GM12873 (cell line): ENCODE data around the gene PREX1.

ENCODE experiments used
- TF ChIP-seq, protein P1 (sequence below): IDR thresholded peaks from 2 replicates; pipeline ENCODE4 v1.5.1; 2012; ENCODE audit warnings: low read depth, mild to moderate bottlenecking, moderate library complexity, low read length, control low read depth; ENCODE audit not compliant: insufficient read depth; ENCODE audit errors: missing control alignments

Gene PREX1

DNA sequence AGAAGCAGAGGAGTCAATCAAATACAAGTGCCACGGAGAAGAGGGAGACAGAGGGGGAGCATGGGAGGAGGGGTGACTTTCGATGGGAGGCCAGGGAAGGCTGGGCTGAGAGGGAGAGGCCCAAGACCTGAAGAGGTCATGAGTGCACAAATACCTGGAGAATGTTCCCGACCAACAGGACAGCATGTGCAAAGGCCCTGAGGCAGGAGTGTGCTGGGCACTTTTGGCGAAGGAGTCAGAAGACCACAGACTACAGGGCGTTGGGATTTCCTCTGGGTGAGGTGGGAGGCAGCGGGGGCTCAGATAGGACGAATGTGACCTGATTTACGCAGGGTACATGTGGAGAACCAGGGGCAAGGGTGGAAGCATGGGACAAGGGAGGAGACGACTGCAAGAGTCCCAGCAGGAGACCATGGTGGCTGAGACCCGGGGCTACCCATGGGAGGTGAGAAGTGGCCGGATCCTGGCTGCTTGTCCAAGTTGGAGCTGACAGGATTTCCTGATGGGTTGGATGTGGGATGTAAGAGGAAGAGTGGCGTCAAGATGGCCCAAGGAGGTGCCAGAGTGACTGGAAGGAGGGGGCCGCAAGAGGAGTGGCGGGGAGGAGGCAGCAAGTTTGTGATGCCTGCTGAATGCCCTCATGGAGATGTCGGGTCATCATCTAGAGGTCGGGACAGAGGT lies 23.4 kb downstream of the PREX1 start:
- TF ChIP-seq, protein P1, sequence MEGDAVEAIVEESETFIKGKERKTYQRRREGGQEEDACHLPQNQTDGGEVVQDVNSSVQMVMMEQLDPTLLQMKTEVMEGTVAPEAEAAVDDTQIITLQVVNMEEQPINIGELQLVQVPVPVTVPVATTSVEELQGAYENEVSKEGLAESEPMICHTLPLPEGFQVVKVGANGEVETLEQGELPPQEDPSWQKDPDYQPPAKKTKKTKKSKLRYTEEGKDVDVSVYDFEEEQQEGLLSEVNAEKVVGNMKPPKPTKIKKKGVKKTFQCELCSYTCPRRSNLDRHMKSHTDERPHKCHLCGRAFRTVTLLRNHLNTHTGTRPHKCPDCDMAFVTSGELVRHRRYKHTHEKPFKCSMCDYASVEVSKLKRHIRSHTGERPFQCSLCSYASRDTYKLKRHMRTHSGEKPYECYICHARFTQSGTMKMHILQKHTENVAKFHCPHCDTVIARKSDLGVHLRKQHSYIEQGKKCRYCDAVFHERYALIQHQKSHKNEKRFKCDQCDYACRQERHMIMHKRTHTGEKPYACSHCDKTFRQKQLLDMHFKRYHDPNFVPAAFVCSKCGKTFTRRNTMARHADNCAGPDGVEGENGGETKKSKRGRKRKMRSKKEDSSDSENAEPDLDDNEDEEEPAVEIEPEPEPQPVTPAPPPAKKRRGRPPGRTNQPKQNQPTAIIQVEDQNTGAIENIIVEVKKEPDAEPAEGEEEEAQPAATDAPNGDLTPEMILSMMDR, result no peak

DNA sequence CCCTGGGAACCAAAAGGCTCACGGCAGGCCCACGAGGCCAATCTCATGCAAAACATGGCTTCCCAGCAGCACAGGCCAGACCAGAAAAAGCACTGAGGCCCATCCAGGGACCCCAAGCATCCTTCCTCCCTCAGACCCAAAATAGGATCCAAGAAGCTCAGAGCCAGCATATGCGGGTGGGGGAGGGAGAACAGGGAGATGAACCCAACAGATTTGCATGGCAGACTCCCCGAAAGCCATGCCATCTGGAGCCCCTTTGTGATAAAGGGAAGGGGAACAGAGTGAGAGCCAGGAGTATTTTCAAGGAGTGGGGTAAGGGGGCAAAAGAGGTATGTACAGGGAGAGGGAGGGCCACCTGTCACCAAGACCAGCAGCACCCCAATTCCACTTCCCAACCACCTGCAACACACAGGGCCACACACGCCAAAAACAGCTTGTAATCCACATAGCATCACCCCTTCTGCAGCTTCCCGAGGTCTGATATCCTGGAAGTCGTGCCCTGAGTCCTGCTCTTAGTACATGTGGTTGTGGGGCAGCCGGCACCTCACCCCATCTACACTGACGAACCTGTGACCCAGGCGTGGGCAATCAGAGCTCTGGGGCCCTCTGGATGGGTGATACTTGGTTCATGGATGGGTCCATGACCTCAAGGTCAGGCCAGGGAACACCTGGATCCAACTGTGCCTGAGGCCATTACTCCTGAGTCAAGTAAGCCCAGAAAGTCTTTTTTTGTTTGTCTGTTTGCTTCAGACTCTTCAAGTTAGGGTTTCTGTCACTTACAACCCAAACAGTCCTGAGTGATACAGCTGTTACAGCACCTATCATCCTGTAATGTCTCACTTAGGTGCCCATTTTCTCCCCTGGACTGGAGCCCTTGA lies 24.4 kb downstream of the PREX1 start:
- TF ChIP-seq, protein P1, result no peak

DNA sequence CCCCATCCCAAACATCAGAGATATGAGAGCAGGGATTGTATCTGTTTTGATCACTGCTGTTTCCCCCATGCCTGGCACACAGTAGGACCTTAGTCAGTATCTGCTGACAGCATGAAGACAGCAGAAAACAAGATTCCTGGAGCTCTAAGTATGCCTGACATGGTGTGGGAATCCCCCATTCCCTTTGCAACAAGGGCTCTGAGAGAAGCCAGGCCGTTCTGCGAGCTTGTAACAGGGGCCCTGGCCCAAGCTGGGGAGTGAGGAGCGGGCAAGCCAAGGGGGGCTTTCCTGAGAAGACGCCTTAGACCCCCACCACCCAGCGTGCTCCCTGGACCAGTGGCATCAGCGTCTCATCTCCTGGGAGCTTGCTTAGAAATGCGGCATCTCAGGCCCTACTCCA lies 25.2 kb downstream of the PREX1 start:
- TF ChIP-seq, protein P1, result no peak

DNA sequence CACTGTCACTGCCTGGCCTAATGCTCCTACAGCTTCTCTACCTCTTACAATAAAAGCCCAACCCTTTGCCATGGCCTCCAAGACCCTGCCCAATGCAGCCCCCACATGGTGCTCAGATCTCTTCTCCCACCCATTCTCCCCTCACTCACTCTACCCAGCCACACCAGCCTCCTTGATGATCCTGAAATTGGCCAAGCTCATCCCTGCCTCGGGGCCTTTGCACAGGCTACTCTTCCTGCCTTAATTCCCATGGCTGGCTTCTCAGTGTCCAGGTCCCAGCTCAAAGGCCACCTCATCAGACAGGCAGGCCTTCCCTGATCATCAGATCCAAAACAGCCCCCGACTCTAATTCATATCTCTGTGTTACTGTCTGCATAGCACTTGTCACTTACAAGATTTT lies 25.6 kb downstream of the PREX1 start:
- TF ChIP-seq, protein P1, result no peak

DNA sequence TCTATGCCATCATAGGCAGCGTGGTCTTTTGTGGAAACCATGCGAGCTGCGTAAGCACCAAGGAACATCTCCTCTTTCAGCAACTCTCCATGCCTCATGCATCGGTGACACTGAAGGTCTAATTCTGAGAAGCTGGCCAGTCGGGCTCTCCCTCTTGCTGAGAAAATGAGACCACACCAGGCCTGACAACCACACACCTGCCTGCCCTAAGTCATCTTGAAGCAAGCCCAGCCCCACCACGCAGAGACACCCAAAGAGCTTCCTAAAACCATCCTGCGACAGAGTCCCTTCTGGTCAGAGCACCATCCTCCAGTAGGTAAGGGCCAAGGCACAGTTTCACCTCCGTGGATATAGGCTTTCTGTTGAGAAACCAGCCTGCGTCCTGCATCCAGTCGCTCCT lies 26.6 kb downstream of the PREX1 start:
- TF ChIP-seq, protein P1, result no peak

DNA sequence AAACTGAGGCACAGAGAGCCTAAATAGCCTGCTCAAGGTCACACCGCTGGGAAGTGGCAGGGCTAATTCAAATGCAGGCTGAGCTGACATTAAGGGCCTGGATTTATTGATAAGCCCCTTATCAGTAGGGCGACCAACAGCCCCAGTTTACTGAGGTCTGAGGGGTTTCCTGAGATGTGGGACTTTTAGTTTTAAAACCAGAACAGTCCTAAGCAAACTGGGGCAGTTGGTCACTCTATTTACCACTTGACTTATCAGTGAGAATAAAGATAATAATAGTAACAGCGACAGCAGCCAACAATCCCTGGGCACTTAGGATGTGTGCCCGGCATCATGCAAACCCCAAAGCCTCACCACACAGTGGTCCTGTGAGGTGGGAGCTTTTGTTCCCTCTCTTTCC lies 27.6 kb downstream of the PREX1 start:
- TF ChIP-seq, protein P1, result no peak

DNA sequence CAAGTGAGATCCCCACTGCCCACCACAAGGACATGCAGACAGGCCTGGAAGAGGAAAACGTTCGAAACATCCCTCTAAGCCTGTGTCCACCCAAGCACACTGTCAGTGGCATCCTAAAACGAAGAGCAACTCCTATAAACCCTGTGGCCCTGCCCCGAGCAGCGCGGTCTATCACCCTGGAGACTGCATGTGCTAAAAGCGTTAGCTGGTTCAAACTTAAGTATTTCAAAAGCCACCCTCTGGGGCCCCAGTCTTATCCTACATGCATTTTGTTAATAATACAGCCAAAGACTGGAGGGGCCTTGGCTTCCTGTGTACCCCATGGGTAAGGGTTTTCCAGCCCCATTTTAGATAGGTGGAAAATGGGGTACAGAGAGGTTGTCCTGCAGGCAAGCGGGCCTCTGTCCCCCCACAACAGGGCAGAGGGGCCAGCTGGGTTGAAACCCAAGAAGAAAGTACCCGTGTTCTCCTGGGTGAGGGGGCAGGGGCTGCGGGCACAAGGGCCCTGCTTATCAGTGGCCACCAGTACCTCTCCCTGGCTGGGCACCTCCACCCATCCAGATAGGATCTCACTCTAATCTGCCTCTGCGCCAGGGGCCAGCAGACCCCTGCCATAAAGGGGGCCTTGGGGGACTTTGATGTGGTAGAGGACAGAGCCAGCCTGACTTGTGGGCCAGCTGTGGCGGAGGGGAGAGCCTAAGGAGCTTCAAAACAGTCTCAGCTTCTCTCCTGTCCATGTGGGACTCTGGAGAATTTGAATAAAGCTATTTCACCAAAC lies 28.3 kb downstream of the PREX1 start:
- TF ChIP-seq, protein P1, result no peak
